ENCODE results near the gene PARM1.

DNA sequence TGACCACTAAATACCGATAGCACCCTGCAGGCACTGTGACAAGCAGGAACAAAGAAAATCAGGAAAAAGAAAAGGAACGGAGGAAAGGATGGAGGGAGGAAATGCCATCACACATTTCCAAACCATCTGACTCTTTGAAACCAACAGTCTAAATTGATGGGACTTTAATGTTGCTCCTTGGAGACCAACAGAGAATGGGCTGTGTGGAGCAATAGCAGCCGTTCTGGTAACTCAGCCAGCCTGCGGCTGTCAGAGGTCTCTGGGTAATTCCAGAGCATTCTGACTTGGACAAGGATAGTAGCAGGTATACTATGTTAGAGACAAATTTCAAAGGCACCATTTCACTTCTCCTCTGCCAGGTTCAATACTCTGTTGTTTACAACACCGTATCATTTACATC, 18.0 kb downstream of the PARM1 start:
- TF ChIP-seq, protein P1, sequence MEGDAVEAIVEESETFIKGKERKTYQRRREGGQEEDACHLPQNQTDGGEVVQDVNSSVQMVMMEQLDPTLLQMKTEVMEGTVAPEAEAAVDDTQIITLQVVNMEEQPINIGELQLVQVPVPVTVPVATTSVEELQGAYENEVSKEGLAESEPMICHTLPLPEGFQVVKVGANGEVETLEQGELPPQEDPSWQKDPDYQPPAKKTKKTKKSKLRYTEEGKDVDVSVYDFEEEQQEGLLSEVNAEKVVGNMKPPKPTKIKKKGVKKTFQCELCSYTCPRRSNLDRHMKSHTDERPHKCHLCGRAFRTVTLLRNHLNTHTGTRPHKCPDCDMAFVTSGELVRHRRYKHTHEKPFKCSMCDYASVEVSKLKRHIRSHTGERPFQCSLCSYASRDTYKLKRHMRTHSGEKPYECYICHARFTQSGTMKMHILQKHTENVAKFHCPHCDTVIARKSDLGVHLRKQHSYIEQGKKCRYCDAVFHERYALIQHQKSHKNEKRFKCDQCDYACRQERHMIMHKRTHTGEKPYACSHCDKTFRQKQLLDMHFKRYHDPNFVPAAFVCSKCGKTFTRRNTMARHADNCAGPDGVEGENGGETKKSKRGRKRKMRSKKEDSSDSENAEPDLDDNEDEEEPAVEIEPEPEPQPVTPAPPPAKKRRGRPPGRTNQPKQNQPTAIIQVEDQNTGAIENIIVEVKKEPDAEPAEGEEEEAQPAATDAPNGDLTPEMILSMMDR (IDR thresholded peaks at IDR 0.05): no peak
- no peak for TF ChIP-seq POLR2A (IDR thresholded peaks at IDR 0.05)

Measured in adrenal gland (tissue), 5 donors.